Adrenal gland (tissue), 5 donors: ENCODE data around the gene SLC15A5.

Experiments
- CTCF ChIP-seq, 6 experiments: fragments of 450-650 bp in 4 of 6; fragments of 200-600 bp in 2 of 6; sonication (generic) in 1 of 6; IDR thresholded peaks; 1 replicate in 5 of 6; 2 replicates in 1 of 6; pipeline versions ENCODE4 v1.5.1 to v1.8.0; 2016 to 2021; ENCODE audit warnings: antibody characterized with exemption in 6 of 6, mild to moderate bottlenecking in 2 of 6, moderate library complexity in 1 of 6
- POLR2A ChIP-seq, 2 donors: fragments of 450-650 bp; IDR thresholded peaks; one replicate each; pipeline ENCODE4 v1.6.1; 2017; ENCODE audit warnings: antibody characterized with exemption in 2 of 2, mild to moderate bottlenecking in 2 of 2, moderate library complexity in 1 of 2
- donor health status: DM: no; HTN: no; CAD: no.

GRCh38 chr12:16224196-16224595 is 53.3 kb downstream of the SLC15A5 start:
- TF ChIP-seq CTCF (IDR thresholded peaks at IDR 0.05) (no peak), POLR2A (IDR thresholded peaks at IDR 0.05) (no peak)
